Calu3 (cell line): Measurements from ENCODE around the gene TTLL11. TPM values are rescaled to one million over a fixed set of nuclear protein-coding genes. Genes with fewer than 3 reads are reported as not detected.
A peak's percentile ranks its signal among the peaks of the same experiment; 100 is the strongest.
"Not testable (repeated sequence)": the region's sequence is repeated elsewhere in the genome, so short reads cannot be mapped to it uniquely, and the experiment has no call there.

ENCODE experiments used
- BruUV-seq: library from RNA; stranded (reverse); fragments of 400-500 nt; replicated peaks from 2 replicates; lab custom pipeline; 2021; lab: Mats Ljungman, UMichigan
- CTCF ChIA-PET: fragments of 300-600 bp; sonication (Branson Sonifier 250); formaldehyde crosslinking; loops from one replicate; lab custom pipeline; 2022; ENCODE audit warnings: antibody characterized with exemption; lab: Charles Lee
- DNase-seq: peaks from one replicate; pipeline ENCODE4 v3.0.0; 2022
- H3K27ac Mint-ChIP-seq: one replicate; pipeline ENCODE4 v1.8.0; 2022; ENCODE audit warnings: mixed read lengths; ENCODE audit not compliant: unreplicated experiment
- H3K27me3 Mint-ChIP-seq: one replicate; pipeline ENCODE4 v1.8.0; 2022; ENCODE audit warnings: mixed read lengths; ENCODE audit not compliant: unreplicated experiment
- H3K36me3 Mint-ChIP-seq: one replicate; pipeline ENCODE4 v1.8.0; 2022; ENCODE audit warnings: mild to moderate bottlenecking, moderate library complexity, mixed read lengths; ENCODE audit not compliant: insufficient read depth, unreplicated experiment
- H3K4me1 Mint-ChIP-seq: one replicate; pipeline ENCODE4 v1.8.0; 2022; ENCODE audit warnings: mild to moderate bottlenecking, low read depth, mixed read lengths; ENCODE audit not compliant: unreplicated experiment
- H3K4me3 Mint-ChIP-seq: one replicate; pipeline ENCODE4 v1.8.0; 2022; ENCODE audit warnings: mild to moderate bottlenecking, low read depth, moderate library complexity, mixed read lengths; ENCODE audit not compliant: unreplicated experiment
- H3K9me3 Mint-ChIP-seq: one replicate; pipeline ENCODE4 v1.8.0; 2022; ENCODE audit warnings: low read depth, mixed read lengths; ENCODE audit not compliant: unreplicated experiment
- intact Hi-C: fragments of 100-400 bp; cut with micrococcal nuclease; formaldehyde crosslinking; loops from one replicate; pipeline ENCODE4 v1.10.0; 2022; ENCODE audit not compliant: unreplicated experiment
- total RNA-seq: library from RNA; stranded (reverse); gene quantifications from 2 replicates; pipeline ENCODE4 v1.2.3, GENCODE V29; 2022
- TF ChIP-seq, protein P1 (sequence below): fragments of 200-600 bp; IDR thresholded peaks from one replicate; pipeline ENCODE4 v1.8.0; 2022; ENCODE audit warnings: antibody characterized with exemption; ENCODE audit not compliant: unreplicated experiment

Gene TTLL11
- total RNA-seq, 1 experiment from 2014 or later: 10.5 TPM

DNA sequence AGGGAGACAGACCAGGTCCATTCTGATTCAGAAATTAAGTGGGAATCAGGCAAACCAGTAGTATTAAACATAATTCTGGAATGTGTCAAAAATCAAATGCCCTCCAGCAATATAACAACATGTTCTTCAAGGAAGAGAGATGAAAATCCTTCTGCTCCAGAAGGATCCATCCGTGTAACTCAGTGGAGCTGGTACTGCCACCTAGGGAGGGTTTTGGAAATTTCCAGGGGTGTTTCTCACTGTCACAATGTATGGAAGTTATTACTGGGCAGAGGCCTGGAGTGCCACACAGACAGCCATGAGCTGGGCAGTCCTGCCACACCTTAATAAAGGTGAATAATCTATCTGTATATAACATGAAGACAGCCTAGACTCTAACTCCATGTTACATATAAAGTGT is 87.5 kb downstream of the TTLL11 start:
- DNase-seq: peak; percentile 44
- H3K27ac Mint-ChIP-seq: no peak overlapping the region
- intact Hi-C loops: no loop called here
- TF ChIP-seq, protein P1, sequence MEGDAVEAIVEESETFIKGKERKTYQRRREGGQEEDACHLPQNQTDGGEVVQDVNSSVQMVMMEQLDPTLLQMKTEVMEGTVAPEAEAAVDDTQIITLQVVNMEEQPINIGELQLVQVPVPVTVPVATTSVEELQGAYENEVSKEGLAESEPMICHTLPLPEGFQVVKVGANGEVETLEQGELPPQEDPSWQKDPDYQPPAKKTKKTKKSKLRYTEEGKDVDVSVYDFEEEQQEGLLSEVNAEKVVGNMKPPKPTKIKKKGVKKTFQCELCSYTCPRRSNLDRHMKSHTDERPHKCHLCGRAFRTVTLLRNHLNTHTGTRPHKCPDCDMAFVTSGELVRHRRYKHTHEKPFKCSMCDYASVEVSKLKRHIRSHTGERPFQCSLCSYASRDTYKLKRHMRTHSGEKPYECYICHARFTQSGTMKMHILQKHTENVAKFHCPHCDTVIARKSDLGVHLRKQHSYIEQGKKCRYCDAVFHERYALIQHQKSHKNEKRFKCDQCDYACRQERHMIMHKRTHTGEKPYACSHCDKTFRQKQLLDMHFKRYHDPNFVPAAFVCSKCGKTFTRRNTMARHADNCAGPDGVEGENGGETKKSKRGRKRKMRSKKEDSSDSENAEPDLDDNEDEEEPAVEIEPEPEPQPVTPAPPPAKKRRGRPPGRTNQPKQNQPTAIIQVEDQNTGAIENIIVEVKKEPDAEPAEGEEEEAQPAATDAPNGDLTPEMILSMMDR: peak; percentile 22
- CTCF ChIA-PET: interaction anchor here (0.6 to 1.1 kb wide), 2 partner anchors 104 to 460 kb away, joined by 4 read pairs; no protein-coding TSS in a partner anchor
- H3K9me3 Mint-ChIP-seq: no peaks in the 10 kb centered on the region
- H3K4me1 Mint-ChIP-seq: no peaks in the 10 kb centered on the region
- no TSS peak for BruUV-seq
- H3K27me3 Mint-ChIP-seq: no peaks in the 10 kb centered on the region
- H3K4me3 Mint-ChIP-seq: no peak overlapping the region
- no peaks in the 10 kb centered on the region for H3K36me3 Mint-ChIP-seq

- CTCF ChIA-PET: interaction anchor here (0.6 kb wide), 1 partner anchor 26 kb away, joined by 4 read pairs; no protein-coding TSS in a partner anchor
- TF ChIP-seq, protein P1: no peak
- BruUV-seq: no TSS peak
- intact Hi-C loops: no loop called here
- no peak overlapping the region for H3K27ac Mint-ChIP-seq
- no peaks in the 10 kb centered on the region for H3K9me3 Mint-ChIP-seq
- no peak overlapping the region for H3K4me3 Mint-ChIP-seq
- no peaks in the 10 kb centered on the region for H3K27me3 Mint-ChIP-seq
- no peak for DNase-seq
- H3K36me3 Mint-ChIP-seq: no peaks in the 10 kb centered on the region
- no peaks in the 10 kb centered on the region for H3K4me1 Mint-ChIP-seq
These were observed 88.5 kb downstream of the TTLL11 start for GRCh38 chr9:122004589-122004988.

DNA sequence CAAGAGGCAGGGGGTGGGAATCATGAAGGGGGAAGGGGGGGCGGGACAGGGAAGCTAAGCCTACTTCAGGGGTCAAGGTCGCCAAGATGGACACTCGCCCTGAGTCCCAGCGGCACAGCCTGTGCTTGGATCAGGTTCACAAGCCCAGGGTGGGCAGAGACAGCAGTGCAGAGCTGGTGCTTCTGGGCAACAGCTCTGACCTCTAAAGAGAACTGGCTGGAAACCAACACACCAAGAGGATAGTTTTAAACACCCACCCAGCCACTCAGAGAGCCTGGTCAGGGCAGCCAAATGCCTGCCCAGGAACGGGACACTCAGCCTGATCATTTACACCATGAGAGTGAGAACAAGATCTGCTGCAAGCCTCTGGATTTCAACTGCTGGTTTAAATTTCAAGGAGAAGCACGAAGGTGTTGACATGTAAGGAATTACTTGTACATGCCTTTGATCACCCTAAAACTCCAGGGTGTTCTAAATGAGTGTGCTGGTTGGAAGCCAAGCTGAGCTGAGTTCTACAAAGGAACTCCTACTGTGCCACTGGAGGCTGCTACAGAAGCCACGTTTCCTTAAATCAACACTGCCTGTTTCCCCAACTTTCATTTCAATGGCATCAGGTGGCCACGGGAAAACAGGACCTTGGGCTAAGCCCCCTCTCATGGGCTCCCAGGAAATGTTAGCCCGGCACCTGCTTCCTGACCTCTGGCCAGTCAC is 91.5 kb downstream of the TTLL11 start:
- H3K9me3 Mint-ChIP-seq: no peaks in the 10 kb centered on the region
- H3K4me1 Mint-ChIP-seq: peaks cover 9% of the 10 kb centered on the region
- no TSS peak for BruUV-seq
- CTCF ChIA-PET: no interaction called here
- intact Hi-C loops: no loop called here
- H3K36me3 Mint-ChIP-seq: no peaks in the 10 kb centered on the region
- TF ChIP-seq, protein P1: no peak
- H3K4me3 Mint-ChIP-seq: no peak overlapping the region
- no peaks in the 10 kb centered on the region for H3K27me3 Mint-ChIP-seq
- DNase-seq: no peak
- H3K27ac Mint-ChIP-seq: no peak overlapping the region

- H3K4me3 Mint-ChIP-seq, H3K27me3 Mint-ChIP-seq, DNase-seq, H3K9me3 Mint-ChIP-seq, CTCF ChIA-PET, H3K4me1 Mint-ChIP-seq, H3K27ac Mint-ChIP-seq, H3K36me3 Mint-ChIP-seq, intact Hi-C loops, BruUV-seq: not testable (repeated sequence)
These were observed 92.6 kb downstream of the TTLL11 start for GRCh38 chr9:122000526-122000925.

GRCh38 chr9:121999556-121999955 is 93.6 kb downstream of the TTLL11 start:
- CTCF ChIA-PET: no interaction called here
- TF ChIP-seq, protein P1: no peak
- no peaks in the 10 kb centered on the region for H3K27me3 Mint-ChIP-seq

More at GRCh38 chr9:121999556-121999955, 93.6 kb downstream of the TTLL11 start:
- BruUV-seq: no TSS peak
- Mint-ChIP-seq H3K4me3 (no peak overlapping the region), H3K36me3 (no peaks in the 10 kb centered on the region), H3K9me3 (no peaks in the 10 kb centered on the region), H3K4me1 (peaks cover 9% of the 10 kb centered on the region), H3K27ac (no peak overlapping the region)
- no peak for DNase-seq
- intact Hi-C loops: loop anchor here (10.0 kb wide), 1 partner anchor 455 kb away; no protein-coding TSS in a partner anchor
